Measurements from ENCODE around the gene SZT2.
A peak's percentile ranks its signal among the peaks of the same experiment; 100 is the strongest.

SZT2 gene

GRCh38 chr1:43389326-43390313, at the start of gene SZT2, which contains the start of gene MED8:
Gene SZT2, plus strand, starts transcription at chr1:43389899. Its CDS starts 70 bp downstream, at chr1:43389969.
Gene MED8, minus strand, starts transcription at chr1:43389800. Its CDS starts 36 bp downstream, at chr1:43389764.
- Histone ChIP-seq H3K27me3 (ENCODE audit: insufficient read depth, poor library complexity, severe bottlenecking) (no peaks in the 10 kb centered on the region), H3K36me3 (ENCODE audit: low read depth) (peaks cover 42% of the 10 kb centered on the region), H3K9me3 (ENCODE audit: severe bottlenecking) (no peaks in the 10 kb centered on the region), H3K4me1 (ENCODE audit: insufficient read depth, poor library complexity, severe bottlenecking) (peaks cover 7% of the 10 kb centered on the region), H3K4me3 (ENCODE audit: severe bottlenecking) (peak within 1 kb of the TSS; percentile 84), H3K27ac (ENCODE audit: poor library complexity, severe bottlenecking) (peak within 1 kb of the TSS; percentile 48)
- ATAC-seq (ENCODE audit: low read depth), result peak; percentile 93
- DNase-seq (ENCODE audit: low spot score), result peak; percentile 88
- TF ChIP-seq, protein P1, sequence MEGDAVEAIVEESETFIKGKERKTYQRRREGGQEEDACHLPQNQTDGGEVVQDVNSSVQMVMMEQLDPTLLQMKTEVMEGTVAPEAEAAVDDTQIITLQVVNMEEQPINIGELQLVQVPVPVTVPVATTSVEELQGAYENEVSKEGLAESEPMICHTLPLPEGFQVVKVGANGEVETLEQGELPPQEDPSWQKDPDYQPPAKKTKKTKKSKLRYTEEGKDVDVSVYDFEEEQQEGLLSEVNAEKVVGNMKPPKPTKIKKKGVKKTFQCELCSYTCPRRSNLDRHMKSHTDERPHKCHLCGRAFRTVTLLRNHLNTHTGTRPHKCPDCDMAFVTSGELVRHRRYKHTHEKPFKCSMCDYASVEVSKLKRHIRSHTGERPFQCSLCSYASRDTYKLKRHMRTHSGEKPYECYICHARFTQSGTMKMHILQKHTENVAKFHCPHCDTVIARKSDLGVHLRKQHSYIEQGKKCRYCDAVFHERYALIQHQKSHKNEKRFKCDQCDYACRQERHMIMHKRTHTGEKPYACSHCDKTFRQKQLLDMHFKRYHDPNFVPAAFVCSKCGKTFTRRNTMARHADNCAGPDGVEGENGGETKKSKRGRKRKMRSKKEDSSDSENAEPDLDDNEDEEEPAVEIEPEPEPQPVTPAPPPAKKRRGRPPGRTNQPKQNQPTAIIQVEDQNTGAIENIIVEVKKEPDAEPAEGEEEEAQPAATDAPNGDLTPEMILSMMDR (IDR thresholded peaks at IDR 0.05; ENCODE audit: poor library complexity, severe bottlenecking), result no peak

DNA sequence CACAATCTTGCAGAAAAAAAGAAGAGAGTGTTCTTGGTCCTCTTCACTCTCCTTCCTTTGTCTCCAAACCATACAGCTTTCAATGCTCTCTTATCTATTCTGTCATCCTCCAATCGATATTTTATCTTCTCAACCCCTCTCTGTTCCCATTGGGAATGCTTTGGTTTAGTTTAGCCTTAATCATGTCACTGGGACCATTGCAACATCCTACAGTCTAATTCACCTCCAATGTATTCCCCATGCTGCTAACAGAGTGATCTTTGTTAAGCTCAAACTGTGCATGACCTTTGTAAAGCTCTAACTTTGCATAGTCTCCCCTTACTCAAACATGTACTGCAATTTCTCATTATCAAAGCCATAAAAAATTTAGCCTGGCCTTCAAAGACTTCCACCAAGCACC, 49.1 kb upstream of the SZT2 start:
- Histone ChIP-seq H3K27me3 (ENCODE audit: insufficient read depth, poor library complexity, severe bottlenecking) (no peaks in the 10 kb centered on the region), H3K4me1 (ENCODE audit: insufficient read depth, poor library complexity, severe bottlenecking) (no peaks in the 10 kb centered on the region), H3K27ac (ENCODE audit: poor library complexity, severe bottlenecking) (no peak overlapping the region), H3K4me3 (ENCODE audit: severe bottlenecking) (no peak overlapping the region), H3K36me3 (ENCODE audit: low read depth) (no peaks in the 10 kb centered on the region), H3K9me3 (ENCODE audit: severe bottlenecking) (no peaks in the 10 kb centered on the region)
- ATAC-seq (ENCODE audit: low read depth), result no peak
- TF ChIP-seq, protein P1 (IDR thresholded peaks at IDR 0.05; ENCODE audit: poor library complexity, severe bottlenecking), result no peak
- no peak for DNase-seq (ENCODE audit: low spot score)

GRCh38 chr1:43344267-43344850, 45.3 kb upstream of the SZT2 start:
- no peak for DNase-seq (ENCODE audit: low spot score)
- H3K27me3 ChIP-seq (ENCODE audit: insufficient read depth, poor library complexity, severe bottlenecking), result no peaks in the 10 kb centered on the region
- no peak overlapping the region for H3K4me3 ChIP-seq (ENCODE audit: severe bottlenecking)
- no peaks in the 10 kb centered on the region for H3K9me3 ChIP-seq (ENCODE audit: severe bottlenecking)
- no peaks in the 10 kb centered on the region for H3K36me3 ChIP-seq (ENCODE audit: low read depth)
- ATAC-seq (ENCODE audit: low read depth), result no peak
- H3K4me1 ChIP-seq (ENCODE audit: insufficient read depth, poor library complexity, severe bottlenecking), result no peaks in the 10 kb centered on the region
- H3K27ac ChIP-seq (ENCODE audit: poor library complexity, severe bottlenecking), result no peak overlapping the region
- TF ChIP-seq, protein P1 (IDR thresholded peaks at IDR 0.05; ENCODE audit: poor library complexity, severe bottlenecking), result no peak

GRCh38 chr1:43345120-43345519, 44.6 kb upstream of the SZT2 start:
- Histone ChIP-seq H3K27ac (ENCODE audit: poor library complexity, severe bottlenecking) (no peak overlapping the region), H3K4me1 (ENCODE audit: insufficient read depth, poor library complexity, severe bottlenecking) (peaks cover 5% of the 10 kb centered on the region), H3K9me3 (ENCODE audit: severe bottlenecking) (no peaks in the 10 kb centered on the region), H3K27me3 (ENCODE audit: insufficient read depth, poor library complexity, severe bottlenecking) (no peaks in the 10 kb centered on the region), H3K36me3 (ENCODE audit: low read depth) (no peaks in the 10 kb centered on the region), H3K4me3 (ENCODE audit: severe bottlenecking) (no peak overlapping the region)
- no peak for DNase-seq (ENCODE audit: low spot score)
- TF ChIP-seq, protein P1 (IDR thresholded peaks at IDR 0.05; ENCODE audit: poor library complexity, severe bottlenecking), result no peak
- no peak for ATAC-seq (ENCODE audit: low read depth)
